PC-3 (cell line): Measurements from ENCODE around the gene GPC5. TPM values are rescaled to one million over a fixed set of nuclear protein-coding genes. Genes with fewer than 3 reads are reported as not detected.

Experiments
- ATAC-seq: fragments of 200-7000 bp; cut with Tn5 transposase; 2 replicates; pipeline ENCODE4 v1.9.1; 2020; ENCODE audit warnings: mild to moderate bottlenecking, moderate library complexity
- BruUV-seq: library from RNA; stranded (reverse); fragments of 400-500 nt; replicated peaks from 2 replicates; lab custom pipeline; 2021; lab: Mats Ljungman, UMichigan
- CTCF ChIA-PET: fragments of 300-600 bp; sonication (Branson Sonifier 250); formaldehyde crosslinking; loops from one replicate; lab custom pipeline; 2022; ENCODE audit warnings: antibody characterized with exemption; lab: Charles Lee
- POLR2A ChIA-PET: fragments of 300-600 bp; sonication (Branson Sonifier 250); formaldehyde crosslinking; loops from one replicate; lab custom pipeline; 2022; ENCODE audit warnings: antibody characterized with exemption; ENCODE audit not compliant: unreplicated experiment; lab: Charles Lee
- DNase-seq: peaks from one replicate; pipeline ENCODE4 v3.0.0-alpha.2; 2015
- H2AFZ ChIP-seq: fragments of 300-600 bp; sonication (generic); 2 replicates; pipeline ENCODE4 v1.6.0; 2016; ENCODE audit warnings: antibody characterized with exemption, low read length
- H3F3A ChIP-seq: fragments of 300-600 bp; sonication (generic); one replicate; pipeline ENCODE4 v1.6.0; 2017; ENCODE audit warnings: antibody characterized with exemption, low read length, control low read depth, mild to moderate bottlenecking; ENCODE audit not compliant: unreplicated experiment
- H3K27ac ChIP-seq: fragments of 300-600 bp; sonication (generic); 2 replicates; pipeline ENCODE4 v1.5.1; 2016; ENCODE audit warnings: mild to moderate bottlenecking, low read length
- H3K27me3 ChIP-seq: fragments of 300-600 bp; sonication (generic); 2 replicates; pipeline ENCODE4 v1.6.1; 2016; ENCODE audit warnings: low read length, mixed read lengths
- H3K36me3 ChIP-seq: fragments of 300-600 bp; sonication (generic); 2 replicates; pipeline ENCODE4 v1.6.1; 2016; ENCODE audit warnings: low read depth, mixed run types, low read length, mixed read lengths
- H3K4me1 ChIP-seq: fragments of 300-600 bp; sonication (generic); 2 replicates; pipeline ENCODE4 v1.5.1; 2016; ENCODE audit warnings: low read length; ENCODE audit not compliant: insufficient read depth
- H3K4me2 ChIP-seq: fragments of 300-600 bp; sonication (generic); 2 replicates; pipeline ENCODE4 v1.6.0; 2016; ENCODE audit warnings: low read length
- H3K4me3 ChIP-seq: fragments of 300-600 bp; sonication (generic); 2 replicates; pipeline ENCODE4 v1.5.1; 2016; ENCODE audit warnings: mild to moderate bottlenecking, low read length, mixed read lengths
- H3K79me2 ChIP-seq: fragments of 300-600 bp; sonication (generic); 2 replicates; pipeline ENCODE4 v1.6.1; 2017; ENCODE audit warnings: low read length, mixed read lengths
- H3K9ac ChIP-seq: fragments of 300-600 bp; sonication (generic); 2 replicates; pipeline ENCODE4 v1.6.0; 2016; ENCODE audit warnings: mild to moderate bottlenecking, low read length
- H3K9me2 ChIP-seq: fragments of 300-600 bp; sonication (generic); replicated peaks from 2 replicates; pipeline ENCODE4 v1.6.1; 2016; ENCODE audit warnings: mixed run types, low read length, mixed read lengths
- H3K9me3 ChIP-seq: fragments of 300-600 bp; sonication (generic); 2 replicates; pipeline ENCODE4 v1.6.1; 2016; ENCODE audit warnings: low read length, mixed read lengths
- H4K20me1 ChIP-seq: fragments of 300-600 bp; sonication (generic); 2 replicates; pipeline ENCODE4 v1.6.1; 2016; ENCODE audit warnings: low read length, mixed read lengths
- CTCF ChIP-seq: fragments of 300-600 bp; sonication (generic); conservative IDR thresholded peaks from 2 replicates; pipeline ENCODE4 v1.5.1; 2017; ENCODE audit warnings: antibody characterized with exemption, low read depth, mild to moderate bottlenecking, low read length
- EZH2 ChIP-seq: fragments of 300-600 bp; sonication (generic); IDR thresholded peaks from one replicate; pipeline ENCODE4 v1.6.1; 2017; ENCODE audit warnings: antibody characterized with exemption, mild to moderate bottlenecking, low read length; ENCODE audit not compliant: unreplicated experiment
- EZH2phosphoT487 ChIP-seq: fragments of 300-600 bp; sonication (generic); IDR thresholded peaks from 2 replicates; pipeline ENCODE4 v1.6.1; 2018; ENCODE audit warnings: mild to moderate bottlenecking, antibody characterized with exemption, low read length, borderline replicate concordance
- intact Hi-C: fragments of 100-400 bp; cut with micrococcal nuclease; formaldehyde crosslinking; loops from 2 replicates; pipeline ENCODE4 v1.9.0; 2023
- total RNA-seq: library from RNA; depleted of rRNA; stranded (reverse); fragments of >200 nt; gene quantifications from 2 replicates; pipeline ENCODE4 v1.2.3, GENCODE V29; 2014

Gene GPC5
- total RNA-seq, 1 experiment from 2014 or later: not detected

- no peak overlapping the region for H3K4me2 ChIP-seq
- H3K4me1 ChIP-seq: no peaks in the 10 kb centered on the region
- DNase-seq: no peak
- H4K20me1 ChIP-seq: no peaks in the 10 kb centered on the region
- no TSS peak for BruUV-seq
- no peak overlapping the region for H3K9ac ChIP-seq
- POLR2A ChIA-PET: no interaction called here
- H3K9me2 ChIP-seq: no peaks in the 10 kb centered on the region
- H3F3A ChIP-seq: no peaks in the 10 kb centered on the region
- H3K4me3 ChIP-seq: no peak overlapping the region
- H3K27ac ChIP-seq: no peak overlapping the region
- H3K79me2 ChIP-seq: no peaks in the 10 kb centered on the region
- intact Hi-C loops: no loop called here
- TF ChIP-seq EZH2phosphoT487 (no peak), CTCF (no peak), EZH2 (no peak)
- H3K36me3 ChIP-seq: no peaks in the 10 kb centered on the region
- no peak overlapping the region for H2AFZ ChIP-seq
- ATAC-seq: no peak
- no peaks in the 10 kb centered on the region for H3K27me3 ChIP-seq
- H3K9me3 ChIP-seq: no peaks in the 10 kb centered on the region
- CTCF ChIA-PET: no interaction called here
Observed at GRCh38 chr13:91701975-91702374, 303.6 kb downstream of the GPC5 start.

GRCh38 chr13:91702411-91702810, 304.0 kb downstream of the GPC5 start:
- H3K36me3 ChIP-seq: no peaks in the 10 kb centered on the region
- intact Hi-C loops: no loop called here
- H4K20me1 ChIP-seq: no peaks in the 10 kb centered on the region
- no peak for DNase-seq
- no peak overlapping the region for H2AFZ ChIP-seq
- ChIA-PET CTCF (no interaction called here), POLR2A (no interaction called here)
- BruUV-seq: no TSS peak
- H3K9me3 ChIP-seq: no peaks in the 10 kb centered on the region
- H3K27me3 ChIP-seq: no peaks in the 10 kb centered on the region
- no peak overlapping the region for H3K4me3 ChIP-seq
- H3K4me1 ChIP-seq: no peaks in the 10 kb centered on the region
- no peak for TF ChIP-seq EZH2
- TF ChIP-seq EZH2phosphoT487: no peak
- no peak for TF ChIP-seq CTCF
- H3K9ac ChIP-seq: no peak overlapping the region
- H3K79me2 ChIP-seq: no peaks in the 10 kb centered on the region
- H3F3A ChIP-seq: no peaks in the 10 kb centered on the region
- no peaks in the 10 kb centered on the region for H3K9me2 ChIP-seq
- no peak overlapping the region for H3K27ac ChIP-seq
- ATAC-seq: no peak
- no peak overlapping the region for H3K4me2 ChIP-seq

GRCh38 chr13:91704398-91704797, 306.0 kb downstream of the GPC5 start:
- Histone ChIP-seq H3K27me3 (no peaks in the 10 kb centered on the region), H2AFZ (no peak overlapping the region), H3K4me1 (no peaks in the 10 kb centered on the region), H3K79me2 (no peaks in the 10 kb centered on the region), H3K9me3 (no peaks in the 10 kb centered on the region), H3K4me2 (no peak overlapping the region), H3K4me3 (no peak overlapping the region), H3K9ac (no peak overlapping the region), H3F3A (no peaks in the 10 kb centered on the region), H4K20me1 (no peaks in the 10 kb centered on the region), H3K36me3 (no peaks in the 10 kb centered on the region), H3K27ac (no peak overlapping the region), H3K9me2 (no peaks in the 10 kb centered on the region)
- intact Hi-C loops: no loop called here
- ChIA-PET POLR2A (no interaction called here), CTCF (no interaction called here)
- ATAC-seq (no peak), DNase-seq (no peak)
- no TSS peak for BruUV-seq
- TF ChIP-seq EZH2phosphoT487: no peak
- TF ChIP-seq CTCF: no peak
- no peak for TF ChIP-seq EZH2
